SIG-M5 treated with dmso at 0.1 percent for 504 hours (cell line): ENCODE results near the gene SNX10.
"Not testable (repeated sequence)": the region's sequence is repeated elsewhere in the genome, so short reads cannot be mapped to it uniquely, and the experiment has no call there.

Experiments
- DNase-seq: peaks from one replicate; lab custom pipeline; 2025; ENCODE audit not compliant: unreplicated experiment; lab: John Stamatoyannopoulos, UW

SNX10 gene

GRCh38 chr7:26291699-26292538, at the start of gene SNX10:
SNX10 (plus strand) TSS chr7:26291862; CDS start chr7:26346443, 54,581 bp downstream.
- peak; percentile 76 for DNase-seq

- DNase-seq, result no peak
Measured at GRCh38 chr7:26245150-26245549, 46.5 kb upstream of the SNX10 start.

- DNase-seq, result no peak
Measured at GRCh38 chr7:26250239-26250638, 41.4 kb upstream of the SNX10 start.

GRCh38 chr7:26261866-26262265, 29.8 kb upstream of the SNX10 start:
- not testable (repeated sequence) for DNase-seq

GRCh38 chr7:26265065-26265464, 26.6 kb upstream of the SNX10 start:
- no peak for DNase-seq

- no peak for DNase-seq
Measured at GRCh38 chr7:26265499-26266075, 26.1 kb upstream of the SNX10 start.

GRCh38 chr7:26267601-26268166, 24.0 kb upstream of the SNX10 start:
- no peak for DNase-seq

GRCh38 chr7:26275213-26275612, 16.4 kb upstream of the SNX10 start:
- no peak for DNase-seq

- peak; percentile 52 for DNase-seq
Measured at GRCh38 chr7:26278770-26279169, 12.9 kb upstream of the SNX10 start.

- no peak for DNase-seq
Measured at GRCh38 chr7:26279405-26279804, 12.3 kb upstream of the SNX10 start.

- DNase-seq, result no peak
Measured at GRCh38 chr7:26280097-26280496, 11.6 kb upstream of the SNX10 start.

- no peak for DNase-seq
Measured at GRCh38 chr7:26280723-26281122, 10.9 kb upstream of the SNX10 start.

GRCh38 chr7:26284477-26284876, 7.2 kb upstream of the SNX10 start:
- no peak for DNase-seq

GRCh38 chr7:26284995-26285632, 6.5 kb upstream of the SNX10 start:
- DNase-seq, result peak; percentile 76

GRCh38 chr7:26286157-26286556, 5.5 kb upstream of the SNX10 start:
- DNase-seq, result no peak

- DNase-seq, result peak; percentile 17
Measured at GRCh38 chr7:26288126-26288525, 3.5 kb upstream of the SNX10 start.

GRCh38 chr7:26291251-26291650, 411 bp upstream of the SNX10 start:
- no peak for DNase-seq

- no peak for DNase-seq
Measured at GRCh38 chr7:26292768-26293560, 1.3 kb downstream of the SNX10 start.

- peak; percentile 86 for DNase-seq
Measured at GRCh38 chr7:26293569-26294308, 2.1 kb downstream of the SNX10 start.

GRCh38 chr7:26295015-26295414, 3.4 kb downstream of the SNX10 start:
- no peak for DNase-seq
